Trophoblast cell (in vitro differentiated cells and primary cell): Measurements from ENCODE around the gene CCDC157.
"Not testable (repeated sequence)": the region's sequence is repeated elsewhere in the genome, so short reads cannot be mapped to it uniquely, and the experiment has no call there.

Experiments
- DNase-seq, 2 donors: peaks; one replicate each; pipeline ENCODE4 v3.0.0-alpha.2; 2016
- H2AFZ ChIP-seq: 2 replicates; pipeline ENCODE4 v1.6.1; 2013; ENCODE audit warnings: low read length, moderate library complexity, mild to moderate bottlenecking; ENCODE audit not compliant: insufficient read depth, poor library complexity
- H2AK5ac ChIP-seq: 2 replicates; pipeline ENCODE4 v1.6.1; 2013; ENCODE audit warnings: mild to moderate bottlenecking, low read length
- H2BK120ac ChIP-seq: 2 replicates; pipeline ENCODE4 v1.6.1; 2013; ENCODE audit warnings: low read length, mild to moderate bottlenecking, moderate library complexity; ENCODE audit not compliant: insufficient read depth, poor library complexity
- H2BK12ac ChIP-seq: 2 replicates; pipeline ENCODE4 v1.6.1; 2013; ENCODE audit warnings: mild to moderate bottlenecking, low read length, moderate library complexity
- H2BK5ac ChIP-seq: 2 replicates; pipeline ENCODE4 v1.6.1; 2013; ENCODE audit warnings: low read length, low read depth, moderate library complexity, mild to moderate bottlenecking; ENCODE audit not compliant: poor library complexity
- H3K14ac ChIP-seq: 2 replicates; pipeline ENCODE4 v1.6.1; 2013; ENCODE audit warnings: mild to moderate bottlenecking, low read length
- H3K18ac ChIP-seq: 2 replicates; pipeline ENCODE4 v1.6.1; 2013; ENCODE audit warnings: mild to moderate bottlenecking, low read length
- H3K23ac ChIP-seq: 2 replicates; pipeline ENCODE4 v1.6.1; 2013; ENCODE audit warnings: low read length
- H3K27ac ChIP-seq: 2 replicates; pipeline ENCODE4 v1.5.1; 2013; ENCODE audit warnings: low read depth, mild to moderate bottlenecking, inconsistent platforms, low read length, moderate library complexity
- H3K27me3 ChIP-seq: 2 replicates; pipeline ENCODE4 v1.6.1; 2013; ENCODE audit warnings: inconsistent platforms, mild to moderate bottlenecking, low read length, moderate library complexity; ENCODE audit not compliant: insufficient read depth
- H3K36me3 ChIP-seq, 2 experiments: 1 replicate in 1 of 2; 2 replicates in 1 of 2; pipeline ENCODE4 v1.6.1; 2013; ENCODE audit warnings: low read length in 2 of 2, mild to moderate bottlenecking in 2 of 2, moderate library complexity in 1 of 2; ENCODE audit not compliant: insufficient read depth in 2 of 2, control insufficient read depth in 1 of 2
- H3K4ac ChIP-seq: 2 replicates; pipeline ENCODE4 v1.6.1; 2013; ENCODE audit warnings: low read depth, mild to moderate bottlenecking, low read length, moderate library complexity
- H3K4me1 ChIP-seq, 2 experiments: 1 replicate in 1 of 2; 2 replicates in 1 of 2; pipeline ENCODE4 v1.6.1; 2013; ENCODE audit warnings: low read length in 2 of 2, mild to moderate bottlenecking in 2 of 2, moderate library complexity in 1 of 2; ENCODE audit not compliant: insufficient read depth in 2 of 2, control insufficient read depth in 1 of 2
- H3K4me2 ChIP-seq: 2 replicates; pipeline ENCODE4 v1.6.1; 2013; ENCODE audit warnings: inconsistent platforms, mild to moderate bottlenecking, low read length, moderate library complexity
- H3K4me3 ChIP-seq: 2 replicates; pipeline ENCODE4 v1.5.1; 2013; ENCODE audit warnings: mild to moderate bottlenecking, low read depth, low read length, inconsistent platforms
- H3K79me1 ChIP-seq: one replicate; pipeline ENCODE4 v1.6.1; 2013; ENCODE audit warnings: low read length
- H3K79me2 ChIP-seq: 2 replicates; pipeline ENCODE4 v1.6.1; 2013; ENCODE audit warnings: low read length, mild to moderate bottlenecking; ENCODE audit not compliant: control insufficient read depth, insufficient read depth, poor library complexity
- H3K9ac ChIP-seq: 2 replicates; pipeline ENCODE4 v1.6.1; 2013; ENCODE audit warnings: mild to moderate bottlenecking, low read length
- H3K9me3 ChIP-seq: 2 replicates; pipeline ENCODE4 v1.6.1; 2013; ENCODE audit warnings: low read depth, mild to moderate bottlenecking, control low read depth, inconsistent platforms, low read length; ENCODE audit not compliant: insufficient read depth
- H4K12ac ChIP-seq: 2 replicates; pipeline ENCODE4 v1.6.1; 2013; ENCODE audit warnings: low read depth, mild to moderate bottlenecking, low read length, moderate library complexity
- H4K8ac ChIP-seq: 2 replicates; pipeline ENCODE4 v1.6.1; 2013; ENCODE audit warnings: low read depth, mild to moderate bottlenecking, low read length, moderate library complexity
- H4K91ac ChIP-seq: one replicate; pipeline ENCODE4 v1.6.1; 2013; ENCODE audit warnings: low read depth, mild to moderate bottlenecking, low read length, moderate library complexity
- WGBS: extraction: QIAGEN DNeasy Blood & Tissue Kit; methylation state at CpG from one replicate; pipeline ENCODE4 v1.1.7; 2013; ENCODE audit warnings: missing lambda C conversion rate; ENCODE audit not compliant: insufficient read length, insufficient coverage; ENCODE audit errors: extremely low coverage; 5-methylcytosine and 5-hydroxymethylcytosine counted together

The CCDC157 gene

GRCh38 chr22:30337461-30337778 is 19.4 kb upstream of the CCDC157 start:
- H4K12ac ChIP-seq, result no peak overlapping the region
- no peak overlapping the region for H3K9ac ChIP-seq
- H3K79me1 ChIP-seq, result peaks cover 9% of the 10 kb centered on the region
- H3K4me1 ChIP-seq, result peaks cover 14 to 19% of the 10 kb centered on the region in 2 experiments
- no CpG with 5 or more reads among the region's 8 CpGs for WGBS
- no peak for DNase-seq
- H4K8ac ChIP-seq, result no peak overlapping the region
- no peak overlapping the region for H3K18ac ChIP-seq
- no peak overlapping the region for H3K27ac ChIP-seq
- H3K14ac ChIP-seq, result no peak overlapping the region
- H2BK5ac ChIP-seq, result no peak overlapping the region
- H3K36me3 ChIP-seq, result peaks cover 88 to 95% of the 10 kb centered on the region in 2 experiments
- no peak overlapping the region for H3K4ac ChIP-seq
- H3K4me3 ChIP-seq, result no peak overlapping the region
- no peaks in the 10 kb centered on the region for H3K79me2 ChIP-seq
- H2BK120ac ChIP-seq, result no peak overlapping the region
- H3K27me3 ChIP-seq, result no peaks in the 10 kb centered on the region
- H3K23ac ChIP-seq, result no peak overlapping the region
- H3K9me3 ChIP-seq, result peaks cover 2% of the 10 kb centered on the region
- H2BK12ac ChIP-seq, result no peak overlapping the region
- H2AK5ac ChIP-seq, result no peak overlapping the region
- no peak overlapping the region for H4K91ac ChIP-seq
- no peak overlapping the region for H2AFZ ChIP-seq
- H3K4me2 ChIP-seq, result no peak overlapping the region

- H3K4me2 ChIP-seq, H3K9ac ChIP-seq, H2BK120ac ChIP-seq, H3K14ac ChIP-seq, H3K4ac ChIP-seq, H2AK5ac ChIP-seq, H4K91ac ChIP-seq, H2BK12ac ChIP-seq, H3K4me3 ChIP-seq, H3K18ac ChIP-seq, H3K27ac ChIP-seq, H4K12ac ChIP-seq, H3K27me3 ChIP-seq, H3K79me2 ChIP-seq, DNase-seq, H4K8ac ChIP-seq, H3K23ac ChIP-seq, H3K9me3 ChIP-seq, H2AFZ ChIP-seq, H3K79me1 ChIP-seq, H2BK5ac ChIP-seq, H3K4me1 ChIP-seq: not testable (repeated sequence)
- WGBS, result no CpG with 5 or more reads among the region's 9 CpGs
- peaks cover 89 to 96% of the 10 kb centered on the region in 2 experiments for H3K36me3 ChIP-seq
Observed at GRCh38 chr22:30338341-30338740, 18.5 kb upstream of the CCDC157 start.

GRCh38 chr22:30338802-30339201 is 18.0 kb upstream of the CCDC157 start:
- Histone ChIP-seq H2BK12ac (no peak overlapping the region), H3K9ac (no peak overlapping the region), H3K4me3 (no peak overlapping the region), H3K79me1 (no peaks in the 10 kb centered on the region), H4K12ac (no peak overlapping the region), H3K27ac (no peak overlapping the region), H3K36me3 (peaks cover 87 to 95% of the 10 kb centered on the region in 2 experiments), H3K9me3 (peaks cover 2% of the 10 kb centered on the region), H3K14ac (no peak overlapping the region), H4K91ac (no peak overlapping the region), H2BK5ac (no peak overlapping the region), H2AFZ (no peak overlapping the region), H4K8ac (no peak overlapping the region), H3K79me2 (no peaks in the 10 kb centered on the region), H3K4me1 (peaks cover 2 to 7% of the 10 kb centered on the region in 2 experiments), H3K23ac (no peak overlapping the region), H3K27me3 (no peaks in the 10 kb centered on the region), H2BK120ac (no peak overlapping the region), H2AK5ac (no peak overlapping the region), H3K4ac (no peak overlapping the region), H3K18ac (no peak overlapping the region), H3K4me2 (no peak overlapping the region)
- DNase-seq, result no peak
- WGBS, result no CpG with 5 or more reads among the region's 7 CpGs

GRCh38 chr22:30340911-30341685 is 15.7 kb upstream of the CCDC157 start:
- Histone ChIP-seq H3K9me3 (no peaks in the 10 kb centered on the region), H3K18ac (no peak overlapping the region), H2AFZ (no peak overlapping the region), H3K4ac (no peak overlapping the region), H3K4me3 (no peak overlapping the region), H3K27me3 (no peaks in the 10 kb centered on the region), H2BK120ac (no peak overlapping the region), H4K12ac (no peak overlapping the region), H4K91ac (no peak overlapping the region), H3K14ac (no peak overlapping the region), H3K79me1 (no peaks in the 10 kb centered on the region), H3K79me2 (no peaks in the 10 kb centered on the region), H2AK5ac (no peak overlapping the region), H3K23ac (no peak overlapping the region), H2BK12ac (no peak overlapping the region), H3K27ac (no peak overlapping the region), H3K4me1 (no peaks in the 10 kb centered on the region), H3K36me3 (peaks cover 88 to 94% of the 10 kb centered on the region in 2 experiments), H3K4me2 (no peak overlapping the region), H3K9ac (no peak overlapping the region), H2BK5ac (no peak overlapping the region), H4K8ac (no peak overlapping the region)
- no CpG with 5 or more reads among the region's 16 CpGs for WGBS
- no peak for DNase-seq
